Activated T-helper 9 cell treated with anti-CD3 and anti-CD28 coated beads, Interleukin-2, amount 50 U/mL, for 16 hours (primary cell): ENCODE results near the gene AK3.
A peak's percentile ranks its signal among the peaks of the same experiment; 100 is the strongest.

ENCODE experiments used
- DNase-seq: peaks from one replicate; pipeline ENCODE4 v3.0.0-alpha.2; 2020; ENCODE audit warnings: low read depth

AK3 gene

GRCh38 chr9:4704129-4704528 is 36.9 kb downstream of the AK3 start:
- DNase-seq, result no peak

GRCh38 chr9:4701526-4701925 is 39.5 kb downstream of the AK3 start:
- DNase-seq, result no peak

- DNase-seq, result no peak
Measured at GRCh38 chr9:4700932-4701331, 40.1 kb downstream of the AK3 start.

- DNase-seq, result no peak
Measured at GRCh38 chr9:4700091-4700490, 40.9 kb downstream of the AK3 start.

- DNase-seq, result no peak
Measured at GRCh38 chr9:4691795-4692194, 49.2 kb downstream of the AK3 start.

- no peak for DNase-seq
Measured at GRCh38 chr9:4690144-4690543, 50.9 kb downstream of the AK3 start.

- no peak for DNase-seq
Measured at GRCh38 chr9:4689687-4690104, 51.3 kb downstream of the AK3 start.

- no peak for DNase-seq
Measured at GRCh38 chr9:4689021-4689420, 52.0 kb downstream of the AK3 start.

GRCh38 chr9:4686584-4686983 is 54.4 kb downstream of the AK3 start:
- DNase-seq, result no peak

- DNase-seq, result no peak
Measured at GRCh38 chr9:4686112-4686511, 54.9 kb downstream of the AK3 start.

- DNase-seq, result no peak
Measured at GRCh38 chr9:4684820-4685219, 56.2 kb downstream of the AK3 start.

GRCh38 chr9:4680750-4681149 is 60.3 kb downstream of the AK3 start:
- no peak for DNase-seq

- no peak for DNase-seq
Measured at GRCh38 chr9:4680173-4680525, 60.9 kb downstream of the AK3 start.

- DNase-seq, result peak; percentile 98
Measured at GRCh38 chr9:4679268-4680172, 61.5 kb downstream of the AK3 start, which contains the start of gene CDC37L1. CDC37L1 (plus strand) TSS chr9:4679569; CDS start chr9:4679768, 199 bp downstream.

GRCh38 chr9:4678679-4679267 is 62.2 kb downstream of the AK3 start:
- DNase-seq, result no peak

GRCh38 chr9:4677392-4677791 is 63.6 kb downstream of the AK3 start:
- DNase-seq, result no peak

- DNase-seq, result no peak
Measured at GRCh38 chr9:4674783-4675182, 66.2 kb downstream of the AK3 start.

GRCh38 chr9:4671737-4672136 is 69.3 kb downstream of the AK3 start:
- DNase-seq, result no peak

- DNase-seq, result no peak
Measured at GRCh38 chr9:4670591-4670990, 70.4 kb downstream of the AK3 start.

- DNase-seq, result no peak
Measured at GRCh38 chr9:4669890-4670289, 71.1 kb downstream of the AK3 start.

- no peak for DNase-seq
Measured at GRCh38 chr9:4668604-4669003, 72.4 kb downstream of the AK3 start.

- DNase-seq, result no peak
Measured at GRCh38 chr9:4667681-4668080, 73.3 kb downstream of the AK3 start.

- peak; percentile 25 for DNase-seq
Measured at GRCh38 chr9:4666042-4666699, 74.8 kb downstream of the AK3 start, which contains the start of gene SPATA6L. SPATA6L (minus strand) TSS chr9:4666480; CDS start chr9:4666250, 230 bp downstream.
